Central memory CD4-positive, alpha-beta T cell (primary cell): ENCODE results near the gene IRGQ.
"Not testable (repeated sequence)": the region's sequence is repeated elsewhere in the genome, so short reads cannot be mapped to it uniquely, and the experiment has no call there.

Experiments
- DNase-seq: peaks from one replicate; pipeline ENCODE4 v3.0.0; 2022

IRGQ gene

GRCh38 chr19:43570174-43570791 is 25.7 kb downstream of the IRGQ start:
- no peak for DNase-seq

GRCh38 chr19:43569657-43570056 is 26.3 kb downstream of the IRGQ start:
- no peak for DNase-seq

GRCh38 chr19:43564800-43565199 is 31.1 kb downstream of the IRGQ start:
- DNase-seq = no peak

- no peak for DNase-seq
Measured at GRCh38 chr19:43563816-43564457, 32.0 kb downstream of the IRGQ start.

GRCh38 chr19:43562698-43563241 is 33.2 kb downstream of the IRGQ start:
- DNase-seq = peak; percentile 84

- DNase-seq = no peak
Measured at GRCh38 chr19:43562226-43562697, 33.7 kb downstream of the IRGQ start.

GRCh38 chr19:43561139-43561970 is 34.6 kb downstream of the IRGQ start:
- DNase-seq = no peak

- DNase-seq = no peak
Measured at GRCh38 chr19:43560687-43561086, 35.2 kb downstream of the IRGQ start.

GRCh38 chr19:43555185-43555770 is 40.7 kb downstream of the IRGQ start:
- peak; percentile 79 for DNase-seq

- DNase-seq = no peak
Measured at GRCh38 chr19:43554317-43554895, 41.5 kb downstream of the IRGQ start.

- DNase-seq = no peak
Measured at GRCh38 chr19:43553656-43554055, 42.3 kb downstream of the IRGQ start.

- DNase-seq = no peak
Measured at GRCh38 chr19:43552616-43553015, 43.3 kb downstream of the IRGQ start.

GRCh38 chr19:43552198-43552450 is 43.8 kb downstream of the IRGQ start:
- no peak for DNase-seq

GRCh38 chr19:43551399-43552197 is 44.3 kb downstream of the IRGQ start:
- DNase-seq = no peak

GRCh38 chr19:43548706-43549105 is 47.2 kb downstream of the IRGQ start:
- DNase-seq = no peak

- not testable (repeated sequence) for DNase-seq
Measured at GRCh38 chr19:43547926-43548325, 48.0 kb downstream of the IRGQ start.

- no peak for DNase-seq
Measured at GRCh38 chr19:43546581-43546980, 49.4 kb downstream of the IRGQ start.

GRCh38 chr19:43545981-43546380 is 50.0 kb downstream of the IRGQ start:
- DNase-seq = no peak

GRCh38 chr19:43545276-43545675 is 50.7 kb downstream of the IRGQ start:
- DNase-seq = no peak

GRCh38 chr19:43544077-43544476 is 51.9 kb downstream of the IRGQ start:
- no peak for DNase-seq

GRCh38 chr19:43541920-43542650 is 53.8 kb downstream of the IRGQ start:
- no peak for DNase-seq
